VCaP (cell line): Measurements from ENCODE around the gene POLR3E.

Experiments used
- H3K27ac ChIP-seq: fragments of 450-650 bp; 2 replicates; pipeline ENCODE4 v1.5.1; 2017
- CTCF ChIP-seq: fragments of 450-650 bp; conservative IDR thresholded peaks from 2 replicates; pipeline ENCODE4 v1.5.1; 2017; ENCODE audit warnings: mild to moderate bottlenecking, moderate library complexity

POLR3E gene

GRCh38 chr16:22262460-22262859 lies 34.7 kb upstream of the POLR3E start:
- no peak for TF ChIP-seq CTCF
- H3K27ac ChIP-seq, result no peak overlapping the region

- TF ChIP-seq CTCF, result no peak
- H3K27ac ChIP-seq, result no peak overlapping the region
Measured at GRCh38 chr16:22264786-22265185, 32.4 kb upstream of the POLR3E start.

GRCh38 chr16:22265351-22265750 lies 31.9 kb upstream of the POLR3E start:
- no peak overlapping the region for H3K27ac ChIP-seq
- no peak for TF ChIP-seq CTCF

GRCh38 chr16:22266546-22266945 lies 30.7 kb upstream of the POLR3E start:
- TF ChIP-seq CTCF, result no peak
- no peak overlapping the region for H3K27ac ChIP-seq

- no peak for TF ChIP-seq CTCF
Measured at GRCh38 chr16:22267764-22268163, 29.4 kb upstream of the POLR3E start.

GRCh38 chr16:22270525-22270924 lies 26.7 kb upstream of the POLR3E start:
- TF ChIP-seq CTCF, result no peak
- no peak overlapping the region for H3K27ac ChIP-seq

More at GRCh38 chr16:22267764-22268163, 29.4 kb upstream of the POLR3E start:
- no peak overlapping the region for H3K27ac ChIP-seq

- TF ChIP-seq CTCF, result no peak
- H3K27ac ChIP-seq, result no peak overlapping the region
Measured at GRCh38 chr16:22272870-22273650, 24.1 kb upstream of the POLR3E start.
